Neural crest cell (in vitro differentiated cells): ENCODE data around the gene NDUFS2. TPM values are rescaled to one million over a fixed set of nuclear protein-coding genes. Genes with fewer than 3 reads are reported as not detected.
A peak's percentile ranks its signal among the peaks of the same experiment; 100 is the strongest.

Experiments
- DNase-seq: peaks from one replicate; pipeline ENCODE4 v3.0.0; 2021; ENCODE audit warnings: low read depth, mixed read lengths, low spot score
- H3K27ac Mint-ChIP-seq: one replicate; pipeline ENCODE4 v1.8.0; 2021; ENCODE audit warnings: mild to moderate bottlenecking, mixed read lengths; ENCODE audit not compliant: unreplicated experiment
- H3K27me3 Mint-ChIP-seq: 2 replicates; pipeline ENCODE4 v1.8.0; 2021; ENCODE audit warnings: low read depth, mild to moderate bottlenecking, mixed read lengths
- H3K36me3 Mint-ChIP-seq: 2 replicates; pipeline ENCODE4 v1.8.0; 2021; ENCODE audit warnings: low read depth, mild to moderate bottlenecking, mixed read lengths
- H3K4me1 Mint-ChIP-seq: 2 replicates; pipeline ENCODE4 v1.8.0; 2021; ENCODE audit warnings: mixed read lengths
- H3K4me3 Mint-ChIP-seq: one replicate; pipeline ENCODE4 v1.8.0; 2021; ENCODE audit warnings: mild to moderate bottlenecking, mixed read lengths
- H3K9me3 Mint-ChIP-seq: 2 replicates; pipeline ENCODE4 v1.8.0; 2021; ENCODE audit warnings: mixed read lengths
- CTCF ChIP-seq: fragments of 200-600 bp; sonication (generic); conservative IDR thresholded peaks from 2 replicates; pipeline ENCODE4 v1.5.0; 2021; ENCODE audit warnings: antibody characterized with exemption, mild to moderate bottlenecking
- total RNA-seq: library from RNA; stranded (reverse); gene quantifications from 2 replicates; pipeline ENCODE4 v1.2.1, GENCODE V29; 2021

The NDUFS2 gene
- total RNA-seq, 1 donor from 2014 or later, result 106 TPM

GRCh38 chr1:161228032-161228431 lies 25.9 kb downstream of the NDUFS2 start:
- peak overlapping the region; percentile 99 for H3K4me3 Mint-ChIP-seq
- peak overlapping the region; percentile 40 for H3K27ac Mint-ChIP-seq
- no peak for TF ChIP-seq CTCF
- peaks cover 29% of the 10 kb centered on the region for H3K4me1 Mint-ChIP-seq
- no peak for DNase-seq
- H3K36me3 Mint-ChIP-seq, result no peaks in the 10 kb centered on the region
- H3K9me3 Mint-ChIP-seq, result peaks cover 6% of the 10 kb centered on the region
- no peaks in the 10 kb centered on the region for H3K27me3 Mint-ChIP-seq

GRCh38 chr1:161229896-161230295 lies 27.7 kb downstream of the NDUFS2 start:
- DNase-seq, result no peak
- Mint-ChIP-seq H3K27ac (no peak overlapping the region), H3K27me3 (no peaks in the 10 kb centered on the region), H3K4me3 (no peak overlapping the region), H3K36me3 (no peaks in the 10 kb centered on the region), H3K4me1 (peaks cover 29% of the 10 kb centered on the region), H3K9me3 (peaks cover 6% of the 10 kb centered on the region)
- no peak for TF ChIP-seq CTCF

GRCh38 chr1:161230762-161231161 lies 28.6 kb downstream of the NDUFS2 start:
- Mint-ChIP-seq H3K4me1 (peaks cover 23% of the 10 kb centered on the region), H3K27ac (peak overlapping the region; percentile 76), H3K4me3 (no peak overlapping the region), H3K36me3 (no peaks in the 10 kb centered on the region), H3K9me3 (no peaks in the 10 kb centered on the region), H3K27me3 (no peaks in the 10 kb centered on the region)
- no peak for DNase-seq
- no peak for TF ChIP-seq CTCF

- DNase-seq, result no peak
- H3K27me3 Mint-ChIP-seq, result no peaks in the 10 kb centered on the region
- TF ChIP-seq CTCF, result no peak
- H3K36me3 Mint-ChIP-seq, result no peaks in the 10 kb centered on the region
- peaks cover 5% of the 10 kb centered on the region for H3K4me1 Mint-ChIP-seq
- no peak overlapping the region for H3K4me3 Mint-ChIP-seq
- H3K9me3 Mint-ChIP-seq, result no peaks in the 10 kb centered on the region
- H3K27ac Mint-ChIP-seq, result no peak overlapping the region
These were observed 30.9 kb downstream of the NDUFS2 start for GRCh38 chr1:161233102-161233501.

- Mint-ChIP-seq H3K4me1 (peaks cover 9% of the 10 kb centered on the region), H3K4me3 (no peak overlapping the region), H3K36me3 (no peaks in the 10 kb centered on the region), H3K27me3 (no peaks in the 10 kb centered on the region), H3K27ac (no peak overlapping the region), H3K9me3 (no peaks in the 10 kb centered on the region)
- no peak for DNase-seq
- no peak for TF ChIP-seq CTCF
These were observed 34.0 kb downstream of the NDUFS2 start for GRCh38 chr1:161235957-161236775.
